H1 (cell line): ENCODE results near the gene YPEL4. TPM values are rescaled to one million over a fixed set of nuclear protein-coding genes. Genes with fewer than 3 reads are reported as not detected.

Experiments
- CTCF ChIA-PET: fragments of 300-600 bp; sonication (Branson Sonifier 250); formaldehyde crosslinking; loops from one replicate; lab custom pipeline; 2021; ENCODE audit not compliant: partially characterized antibody; lab: Charles Lee
- POLR2A ChIA-PET: fragments of 300-600 bp; sonication (Branson Sonifier 250); formaldehyde crosslinking; loops from one replicate; lab custom pipeline; 2021; ENCODE audit warnings: inconsistent platforms; ENCODE audit not compliant: partially characterized antibody; lab: Charles Lee
- DNase-seq, 2 experiments: peaks; one replicate each; pipeline versions ENCODE4 v3.0.0 to v3.0.0-alpha.2; 2010 to 2022; ENCODE audit warnings: low spot score in 2 of 2, low read depth in 1 of 2, mixed read lengths in 1 of 2
- FAIRE-seq: peaks from 2 replicates; lab custom pipeline; 2011; peaks lifted over from hg19 to GRCh38; lab: Jason Lieb, UNC
- H2AFZ ChIP-seq: 2 replicates; pipeline ENCODE4 v1.8.1; 2012; ENCODE audit warnings: low read length, inconsistent platforms
- H2AK5ac ChIP-seq: 2 replicates; pipeline ENCODE4 v1.6.1; 2013; ENCODE audit warnings: low read depth, low read length
- H2BK120ac ChIP-seq: replicated peaks from 2 replicates; pipeline ENCODE3; 2013; ENCODE audit warnings: low read depth, low read length, inconsistent platforms
- H2BK12ac ChIP-seq: 2 replicates; pipeline ENCODE4 v1.6.1; 2013; ENCODE audit warnings: low read depth, low read length
- H2BK15ac ChIP-seq: 2 replicates; pipeline ENCODE4 v1.6.1; 2013; ENCODE audit warnings: low read length
- H2BK20ac ChIP-seq: 2 replicates; pipeline ENCODE4 v1.6.1; 2013; ENCODE audit warnings: low read length
- H2BK5ac ChIP-seq: 2 replicates; pipeline ENCODE4 v1.6.1; 2013; ENCODE audit warnings: low read depth, low read length
- H3K14ac ChIP-seq: 2 replicates; pipeline ENCODE4 v1.6.1; 2013; ENCODE audit warnings: inconsistent platforms; ENCODE audit not compliant: insufficient read length
- H3K18ac ChIP-seq: 2 replicates; pipeline ENCODE4 v1.6.1; 2013; ENCODE audit warnings: low read length; ENCODE audit errors: extremely low read depth
- H3K23ac ChIP-seq: 2 replicates; pipeline ENCODE4 v1.6.1; 2013; ENCODE audit warnings: inconsistent platforms; ENCODE audit not compliant: insufficient read length
- H3K23me2 ChIP-seq: 2 replicates; pipeline ENCODE4 v1.6.1; 2013; ENCODE audit warnings: low read depth, low read length
- H3K27ac ChIP-seq: 2 replicates; pipeline ENCODE4 v1.6.1; 2011; ENCODE audit warnings: low read depth, low read length, inconsistent platforms
- H3K27me3 ChIP-seq, 4 experiments: replicated peaks in 1 of 4; 1 replicate in 1 of 4; 2 replicates in 3 of 4; pipeline versions ENCODE4 v1.6.1 to v1.8.1; 2011 to 2013; ENCODE audit warnings: low read length in 3 of 4, mild to moderate bottlenecking in 3 of 4, inconsistent platforms in 2 of 4, mixed read lengths in 2 of 4, moderate library complexity in 1 of 4; ENCODE audit not compliant: control insufficient read depth in 3 of 4, insufficient read depth in 3 of 4; ENCODE audit errors: extremely low read depth in 1 of 4
- H3K36me3 ChIP-seq, 4 experiments: 2 replicates each; pipeline versions ENCODE4 v1.6.1 to v1.8.1; 2011 to 2013; ENCODE audit warnings: mild to moderate bottlenecking in 4 of 4, low read length in 3 of 4, moderate library complexity in 2 of 4, control low read depth in 1 of 4, inconsistent platforms in 1 of 4; ENCODE audit not compliant: insufficient read depth in 4 of 4, control insufficient read depth in 2 of 4
- H3K4ac ChIP-seq: replicated peaks from 2 replicates; pipeline ENCODE3; 2013; ENCODE audit warnings: low read length, low read depth, mixed read lengths, inconsistent platforms; ENCODE audit not compliant: insufficient read length
- H3K4me1 ChIP-seq, 4 experiments: replicated peaks in 1 of 4; 1 replicate in 1 of 4; 2 replicates in 3 of 4; pipeline versions ENCODE4 v1.6.1 to v1.8.1; 2011 to 2013; ENCODE audit warnings: low read length in 3 of 4, inconsistent platforms in 2 of 4, mixed read lengths in 1 of 4; ENCODE audit not compliant: insufficient read depth in 4 of 4, control insufficient read depth in 3 of 4
- H3K4me2 ChIP-seq, 2 experiments: 2 replicates each; pipeline versions ENCODE4 v1.6.1 to v1.8.1; 2011 to 2013; ENCODE audit warnings: low read depth in 2 of 2, low read length in 2 of 2, control low read depth in 1 of 2, inconsistent platforms in 1 of 2, mild to moderate bottlenecking in 1 of 2; ENCODE audit not compliant: insufficient read depth in 1 of 2
- H3K4me3 ChIP-seq, 4 experiments: fragments of 200-600, 300-600 bp in 1 of 4; sonication (generic), shearing (Covaris generic), sonication (Bioruptor Twin) in 1 of 4; 2 replicates each; pipeline versions ENCODE4 v1.5.1 to v1.8.1; 2011 to 2016; ENCODE audit warnings: low read length in 4 of 4, low read depth in 3 of 4, control low read depth in 2 of 4, inconsistent platforms in 2 of 4, mild to moderate bottlenecking in 2 of 4, mixed read lengths in 1 of 4, moderate library complexity in 1 of 4; ENCODE audit not compliant: insufficient read depth in 2 of 4; ENCODE audit errors: extremely low read depth in 1 of 4
- H3K56ac ChIP-seq: replicated peaks from 2 replicates; pipeline ENCODE3; 2013; ENCODE audit warnings: low read depth, mild to moderate bottlenecking, mixed read lengths, low read length, inconsistent platforms; ENCODE audit not compliant: insufficient read length
- H3K79me1 ChIP-seq: 2 replicates; pipeline ENCODE4 v1.6.1; 2013; ENCODE audit warnings: low read depth, low read length, control low read depth
- H3K79me2 ChIP-seq, 2 experiments: 2 replicates each; pipeline versions ENCODE4 v1.6.1 to v1.8.1; 2012 to 2013; ENCODE audit warnings: low read length in 2 of 2, mild to moderate bottlenecking in 2 of 2, inconsistent platforms in 1 of 2; ENCODE audit not compliant: insufficient read depth in 2 of 2, control insufficient read depth in 1 of 2
- H3K9ac ChIP-seq, 4 experiments: replicated peaks in 1 of 4; 1 replicate in 1 of 4; 2 replicates in 3 of 4; pipeline versions ENCODE4 v1.6.1 to v1.8.1; 2011 to 2013; ENCODE audit warnings: low read depth in 3 of 4, low read length in 3 of 4, control low read depth in 2 of 4, mild to moderate bottlenecking in 2 of 4, moderate library complexity in 2 of 4, inconsistent platforms in 1 of 4; ENCODE audit errors: extremely low read depth in 1 of 4
- H3K9me3 ChIP-seq, 2 experiments: 2 replicates each; pipeline versions ENCODE4 v1.6.1 to v1.8.1; 2012 to 2013; ENCODE audit warnings: mild to moderate bottlenecking in 2 of 2, moderate library complexity in 2 of 2, control low read depth in 1 of 2, inconsistent platforms in 1 of 2, low read depth in 1 of 2, low read length in 1 of 2, mixed read lengths in 1 of 2; ENCODE audit not compliant: insufficient read depth in 2 of 2
- H4K20me1 ChIP-seq, 2 experiments: replicated peaks in 1 of 2; 2 replicates each; pipeline versions ENCODE3 to v1.8.1; 2011 to 2013; ENCODE audit warnings: inconsistent platforms in 2 of 2, low read length in 2 of 2, mild to moderate bottlenecking in 1 of 2; ENCODE audit not compliant: insufficient read depth in 2 of 2, control insufficient read depth in 1 of 2
- H4K5ac ChIP-seq: 2 replicates; pipeline ENCODE4 v1.6.1; 2013; ENCODE audit warnings: low read length, low read depth, mixed read lengths, inconsistent platforms; ENCODE audit not compliant: insufficient read length
- H4K8ac ChIP-seq: 2 replicates; pipeline ENCODE4 v1.8.0; 2013; ENCODE audit warnings: mild to moderate bottlenecking, moderate library complexity, low read length, inconsistent platforms; ENCODE audit not compliant: insufficient read depth; ENCODE audit errors: extremely low read depth
- H4K91ac ChIP-seq: replicated peaks from 2 replicates; pipeline ENCODE3; 2013; ENCODE audit warnings: low read length, mixed read lengths, inconsistent platforms; ENCODE audit not compliant: insufficient read length
- ASH2L ChIP-seq: fragments of 200-600, 300-600 bp; sonication (generic); IDR thresholded peaks from one replicate; pipeline ENCODE4 v1.7.1; 2017; ENCODE audit warnings: low read length
- CREB1 ChIP-seq: IDR thresholded peaks from 2 replicates; pipeline ENCODE4 v1.6.1; 2012; ENCODE audit warnings: inconsistent platforms
- EP300 ChIP-seq, 2 experiments: IDR thresholded peaks; 1 replicate in 1 of 2; 2 replicates in 1 of 2; pipeline ENCODE4 v1.6.1; 2011 to 2012; ENCODE audit warnings: low read depth in 2 of 2, low read length in 2 of 2, mild to moderate bottlenecking in 2 of 2, borderline replicate concordance in 1 of 2, inconsistent platforms in 1 of 2, moderate library complexity in 1 of 2
- HDAC2 ChIP-seq, 2 experiments: fragments of 300-600 bp in 1 of 2; sonication (generic) in 1 of 2; IDR thresholded peaks; 2 replicates each; pipeline ENCODE4 v1.6.1; 2011 to 2012; ENCODE audit warnings: low read depth in 2 of 2, low read length in 2 of 2, mild to moderate bottlenecking in 2 of 2, moderate library complexity in 2 of 2, borderline replicate concordance in 1 of 2, inconsistent platforms in 1 of 2
- TAF1 ChIP-seq: IDR thresholded peaks from 2 replicates; pipeline ENCODE4 v1.6.1; 2011; ENCODE audit warnings: mild to moderate bottlenecking, low read depth, low read length
- TBP ChIP-seq: IDR thresholded peaks from 2 replicates; pipeline ENCODE4 v1.6.1; 2011; ENCODE audit warnings: low read depth, low read length, improper control_type of control experiment
- TCF12 ChIP-seq: IDR thresholded peaks from 2 replicates; pipeline ENCODE4 v1.6.1; 2011; ENCODE audit warnings: low read depth, mild to moderate bottlenecking, low read length
- TEAD4 ChIP-seq: IDR thresholded peaks from 2 replicates; pipeline ENCODE4 v1.6.1; 2012; ENCODE audit warnings: low read depth, low read length, inconsistent platforms, mixed read lengths
- WGBS, 2 experiments: shearing (Covaris generic) in 1 of 2; methylation state at CpG; one replicate each; pipeline versions ENCODE4 v1.1.6 to v1.1.7; 2013 to 2015; ENCODE audit warnings: low lambda C conversion rate in 2 of 2, mixed read lengths in 2 of 2, inconsistent platforms in 1 of 2, low coverage in 1 of 2, missing lambda C conversion rate in 1 of 2; ENCODE audit not compliant: insufficient replicate concordance in 2 of 2, insufficient coverage in 1 of 2, insufficient read length in 1 of 2; ENCODE audit errors: extremely low coverage in 1 of 2, missing lambda C conversion rate in 1 of 2; 5-methylcytosine and 5-hydroxymethylcytosine counted together
- polyA plus RNA-seq, 7 experiments: library from polyadenylated mRNA; depleted of rRNA in 3 of 7; stranded (reverse) in 5 of 7; unstranded in 2 of 7; fragments of >200 nt in 5 of 7; fragments of 200-250 nt in 2 of 7; gene quantifications; 1 replicate in 5 of 7; 2 replicates in 1 of 7; 4 replicates in 1 of 7; pipeline versions ENCODE4 v1.2.1 to v1.2.3, GENCODE V29; 2011 to 2013; ENCODE audit warnings: missing spikeins in 2 of 7, mixed read lengths in 2 of 7
- total RNA-seq: library from RNA; stranded (reverse); fragmentation: NEBNext Ultra II Directional; extraction: Animal tissue kit (Norgen Biotek cat#: 25700); gene quantifications from 2 replicates; pipeline ENCODE4 v1.2.1, GENCODE V29; 2021
- TF ChIP-seq, protein P1 (sequence below): IDR thresholded peaks from 2 replicates; pipeline ENCODE4 v1.6.1; 2012; ENCODE audit warnings: inconsistent platforms

YPEL4 gene
- total and polyA plus RNA-seq, 2 of the 8 experiments (the other 6 are each of a cell fraction or from before 2014, with no cell fraction given), result 0.13 to 0.38 TPM

DNA sequence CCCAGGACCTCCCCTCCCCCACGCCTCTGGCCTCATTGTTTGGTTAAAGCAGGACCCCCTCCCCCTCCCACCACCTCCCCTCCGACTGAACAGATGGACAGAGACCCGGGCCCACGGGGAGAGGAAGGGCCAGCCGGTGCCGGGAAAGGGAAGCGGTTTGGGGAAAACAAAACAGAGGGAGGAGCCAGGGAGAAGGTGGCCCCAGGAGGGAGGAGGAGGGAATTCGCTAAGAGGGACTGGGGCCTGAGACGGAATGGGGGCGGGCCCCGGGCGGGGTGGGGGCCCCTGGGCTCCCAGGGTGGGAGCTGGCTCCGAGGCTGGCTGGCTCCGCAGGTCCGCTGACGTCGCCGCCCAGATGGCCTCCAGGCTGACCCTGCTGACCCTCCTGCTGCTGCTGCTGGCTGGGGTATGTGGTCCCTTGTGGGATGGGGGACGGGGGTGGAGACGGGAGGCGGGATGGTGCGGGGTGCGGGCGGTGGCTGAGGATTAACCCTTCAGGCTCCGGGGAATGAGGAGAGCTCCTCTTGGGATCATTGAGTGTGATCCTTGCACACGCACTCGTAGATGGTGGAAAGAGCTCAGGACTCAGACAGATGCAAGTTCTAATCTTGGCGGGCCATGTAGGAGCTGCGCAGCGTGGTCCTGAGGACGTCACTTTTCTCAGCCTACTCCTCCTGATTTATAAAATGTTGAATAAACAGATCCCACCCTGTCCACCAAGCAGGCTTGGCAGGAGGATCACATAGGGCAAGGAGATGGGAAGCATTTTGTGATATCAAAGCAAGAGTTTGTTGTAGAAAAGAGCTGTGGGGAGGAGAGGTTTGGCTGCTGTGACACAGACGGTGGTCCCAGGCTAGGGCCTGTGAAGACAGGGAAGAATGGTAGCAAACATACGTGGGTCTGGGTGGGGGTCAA is 51.5 kb downstream of the YPEL4 start:
- Histone ChIP-seq H3K4me3 (peak overlapping the region; percentile 41 to 64 (median 54)), H3K56ac (no peak overlapping the region), H3K9me3 (no peaks in the 10 kb centered on the region), H3K9ac (peak overlapping the region in 3 of 4 experiments; percentile 45 to 56 (median 53); a peak in 5 of 7 replicates), H3K23ac (no peak overlapping the region), H2BK5ac (peak overlapping the region; percentile 90; the same call in 1 of the 2 replicates), H2BK15ac (peak overlapping the region; percentile 89), H2BK120ac (peak overlapping the region; percentile 68), H2AK5ac (no peak overlapping the region), H3K4me1 (peaks cover 7 to 17% (median 11%) of the 10 kb centered on the region in 4 experiments), H3K18ac (peak overlapping the region; percentile 95), H3K36me3 (peaks cover 0 to 2% (median 0%) of the 10 kb centered on the region in 4 experiments; a peak in 1 of 8 replicates), H3K27ac (peak overlapping the region; percentile 68; the same call in 1 of the 2 replicates), H3K79me1 (no peaks in the 10 kb centered on the region), H3K4me2 (peak overlapping the region; percentile 76 to 91), H3K14ac (no peak overlapping the region), H4K5ac (peak overlapping the region; percentile 20), H3K27me3 (no peaks in the 10 kb centered on the region), H2AFZ (peak overlapping the region; percentile 60; the same call in 1 of the 2 replicates), H2BK12ac (peak overlapping the region; percentile 9), H4K91ac (peak overlapping the region; percentile 83), H2BK20ac (peak overlapping the region; percentile 88), H4K8ac (peak overlapping the region; percentile 93; the same call in 1 of the 2 replicates), H3K4ac (peak overlapping the region; percentile 63), H3K23me2 (peaks cover 7% of the 10 kb centered on the region), H3K79me2 (no peaks in the 10 kb centered on the region; a peak in 3 of 4 replicates), H4K20me1 (no peaks in the 10 kb centered on the region)
- 8% methylated on average over 19 of the region's 33 CpGs; no CpG with 5 or more reads in 1 of the 2 experiments for WGBS, 2 experiments
- FAIRE-seq (peak; percentile 66), DNase-seq (peak; percentile 75 to 87)
- ChIA-PET POLR2A (interaction anchor here (0.6 to 51.1 kb wide), 15 partner anchors 10 to 274 kb away, joined by 3 to 1546 read pairs (median 5); partner anchors contain the start of genes CLP1, SLC43A1, TNKS1BP1 and UBE2L6), CTCF (interaction anchor here (0.8 to 20.2 kb wide), 8 partner anchors 9 to 140 kb away, joined by 3 to 286 read pairs (median 6); partner anchors contain the start of gene UBE2L6)
- TF ChIP-seq TCF12 (peak; percentile 26; the same call in 1 of the 2 replicates), ASH2L (peak; percentile 70), CREB1 (peak; percentile 57), TBP (peak; percentile 57; the same call in 1 of the 2 replicates), TAF1 (peak; percentile 59; the same call in 1 of the 2 replicates), TEAD4 (peak; percentile 80; the same call in 1 of the 2 replicates), EP300 (IDR thresholded peaks at IDR 0.05; ENCODE audit: borderline replicate concordance in 1 of 2, low read depth in 2 of 2, low read length in 2 of 2) (peak in 1 of 2 experiments; percentile 86; a peak in 1 of 3 replicates), HDAC2 (IDR thresholded peaks at IDR 0.05; ENCODE audit: borderline replicate concordance in 1 of 2, low read depth in 2 of 2, low read length in 2 of 2) (peak in 1 of 2 experiments; percentile 80; a peak in 1 of 4 replicates)
- TF ChIP-seq, protein P1, sequence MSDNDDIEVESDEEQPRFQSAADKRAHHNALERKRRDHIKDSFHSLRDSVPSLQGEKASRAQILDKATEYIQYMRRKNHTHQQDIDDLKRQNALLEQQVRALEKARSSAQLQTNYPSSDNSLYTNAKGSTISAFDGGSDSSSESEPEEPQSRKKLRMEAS, result 0 out of 2 replicates have a peak, but pooled peaks have one; percentile 9
